C4-2B (cell line): ENCODE results near the gene TMEM116.
"Not testable (repeated sequence)": the region's sequence is repeated elsewhere in the genome, so short reads cannot be mapped to it uniquely, and the experiment has no call there.

ENCODE experiments used
- CTCF ChIP-seq: fragments of 450-650 bp; conservative IDR thresholded peaks from 2 replicates; pipeline ENCODE4 v1.5.1; 2017; ENCODE audit warnings: mild to moderate bottlenecking
- ZFX ChIP-seq: fragments of 450-650 bp; IDR thresholded peaks from 2 replicates; pipeline ENCODE4 v1.6.1; 2017

DNA sequence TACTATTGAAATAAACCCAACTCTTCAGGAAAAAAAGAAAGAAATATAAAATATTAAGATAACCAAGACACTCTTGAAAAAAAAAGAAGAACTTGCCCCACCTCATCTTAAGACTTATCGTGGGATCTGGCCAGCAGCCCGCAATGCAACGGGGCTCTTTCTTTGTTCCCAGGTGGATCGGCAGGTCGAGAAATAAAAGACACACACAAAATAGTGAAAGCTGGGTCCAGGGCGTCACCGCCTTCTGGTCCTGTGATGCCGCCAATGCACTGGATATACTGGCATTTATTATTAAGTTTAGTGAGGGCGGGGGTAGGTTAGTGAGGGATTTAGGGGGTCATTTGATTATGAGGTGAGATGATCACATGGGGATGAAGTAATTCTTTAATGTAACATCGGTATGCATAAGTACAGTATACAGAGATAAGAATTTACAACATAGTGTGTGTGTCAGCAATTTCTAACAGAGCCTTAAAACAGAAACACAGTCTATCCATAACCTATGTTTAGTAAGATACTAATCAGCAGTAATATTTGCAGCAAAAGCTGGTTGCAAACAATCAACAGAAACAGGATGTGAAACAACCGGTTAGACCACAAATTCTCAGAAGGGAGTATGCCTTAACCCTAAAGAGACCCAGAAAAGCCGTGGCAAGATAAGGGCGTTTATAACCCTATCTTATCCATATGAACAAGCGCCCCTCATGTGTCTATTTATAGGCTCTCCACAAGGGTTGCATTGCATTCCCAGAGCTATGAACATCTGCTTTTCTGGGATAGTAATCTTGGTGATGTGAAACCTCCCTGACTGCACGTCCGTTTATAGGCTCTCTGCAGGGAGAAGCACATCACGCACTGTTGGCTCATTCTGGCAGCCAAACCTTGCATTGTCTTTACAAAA is 18.5 kb downstream of the TMEM116 start:
- TF ChIP-seq CTCF, ZFX: not testable (repeated sequence)
